GM19328 (cell line): ENCODE data around the gene THBS2.
"Not testable (repeated sequence)": the region's sequence is repeated elsewhere in the genome, so short reads cannot be mapped to it uniquely, and the experiment has no call there.

Experiments
- ATAC-seq: cut with Tn5 transposase; IDR thresholded peaks from one replicate; pipeline ENCODE4 v1.9.1; 2021; ENCODE audit warnings: mild to moderate bottlenecking, moderate library complexity; ENCODE audit not compliant: unreplicated experiment

THBS2 gene

GRCh38 chr6:169253337-169254238 is at the start of gene THBS2:
TSS of gene THBS2 (minus strand) at chr6:169253846. CDS start at chr6:169250784, 3,062 bp downstream.
- no peak for ATAC-seq

GRCh38 chr6:169302716-169303115 is 49.1 kb upstream of the THBS2 start:
- ATAC-seq = no peak

DNA sequence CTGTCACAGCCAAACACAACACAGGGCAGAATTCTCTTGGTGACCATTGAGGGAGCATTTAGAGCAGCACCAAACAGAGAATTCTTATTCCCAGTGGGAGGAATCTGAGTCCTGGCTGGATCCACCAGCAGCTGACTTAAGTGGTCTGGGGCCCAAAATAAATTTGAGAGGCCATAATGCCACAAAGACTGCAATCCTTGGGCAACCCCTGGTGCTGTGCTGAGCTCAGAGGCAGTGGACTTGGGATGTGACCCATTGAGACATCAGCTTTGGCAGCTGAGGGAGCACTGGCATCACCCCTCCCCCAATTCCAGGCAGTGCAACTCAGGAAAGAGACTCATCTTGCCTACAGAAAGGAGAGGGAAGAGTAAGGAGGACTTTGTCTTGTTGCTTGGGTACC is 48.6 kb upstream of the THBS2 start:
- ATAC-seq = no peak

GRCh38 chr6:169300916-169301315 is 47.3 kb upstream of the THBS2 start:
- ATAC-seq = no peak

DNA sequence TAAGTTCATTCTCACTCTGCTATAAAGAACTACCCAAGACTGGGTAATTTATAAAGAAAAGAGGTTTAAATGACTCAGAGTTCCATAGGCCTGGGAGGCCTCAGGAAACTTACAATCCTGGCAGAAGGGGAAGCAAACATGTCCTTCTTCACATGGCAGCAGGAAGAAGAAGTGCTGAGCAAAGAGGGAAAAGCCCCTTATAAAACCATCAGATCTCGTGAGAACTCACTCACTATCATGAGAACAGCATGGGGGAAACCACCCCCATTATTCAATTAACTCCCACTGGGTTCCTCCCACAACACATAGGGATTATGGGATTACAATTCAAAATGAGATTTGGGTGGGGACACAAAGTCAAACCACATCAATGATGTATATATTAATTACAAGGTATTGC is 45.0 kb upstream of the THBS2 start:
- ATAC-seq = not testable (repeated sequence)

- no peak for ATAC-seq
These were observed 43.0 kb upstream of the THBS2 start for GRCh38 chr6:169296622-169297021.

- no peak for ATAC-seq
These were observed 42.5 kb upstream of the THBS2 start for GRCh38 chr6:169296170-169296569.

DNA sequence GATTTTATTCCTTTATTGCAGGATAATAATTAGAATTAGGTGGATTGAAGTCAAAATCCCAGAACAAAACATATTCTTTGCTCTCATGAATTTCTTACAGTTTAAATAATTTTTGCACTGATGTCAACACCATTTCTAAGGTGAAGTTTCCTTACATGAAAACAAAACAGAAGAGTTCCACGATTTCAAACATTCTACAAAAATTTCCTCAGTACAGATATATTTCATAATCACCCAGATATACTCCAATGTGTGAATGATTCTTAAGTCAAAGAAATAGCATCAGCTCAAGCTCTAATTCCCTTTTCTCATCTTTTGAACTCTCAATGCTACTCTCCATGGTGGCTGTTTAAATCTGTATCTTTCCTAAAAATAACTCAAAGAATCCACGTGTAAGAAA is 39.5 kb upstream of the THBS2 start:
- no peak for ATAC-seq

DNA sequence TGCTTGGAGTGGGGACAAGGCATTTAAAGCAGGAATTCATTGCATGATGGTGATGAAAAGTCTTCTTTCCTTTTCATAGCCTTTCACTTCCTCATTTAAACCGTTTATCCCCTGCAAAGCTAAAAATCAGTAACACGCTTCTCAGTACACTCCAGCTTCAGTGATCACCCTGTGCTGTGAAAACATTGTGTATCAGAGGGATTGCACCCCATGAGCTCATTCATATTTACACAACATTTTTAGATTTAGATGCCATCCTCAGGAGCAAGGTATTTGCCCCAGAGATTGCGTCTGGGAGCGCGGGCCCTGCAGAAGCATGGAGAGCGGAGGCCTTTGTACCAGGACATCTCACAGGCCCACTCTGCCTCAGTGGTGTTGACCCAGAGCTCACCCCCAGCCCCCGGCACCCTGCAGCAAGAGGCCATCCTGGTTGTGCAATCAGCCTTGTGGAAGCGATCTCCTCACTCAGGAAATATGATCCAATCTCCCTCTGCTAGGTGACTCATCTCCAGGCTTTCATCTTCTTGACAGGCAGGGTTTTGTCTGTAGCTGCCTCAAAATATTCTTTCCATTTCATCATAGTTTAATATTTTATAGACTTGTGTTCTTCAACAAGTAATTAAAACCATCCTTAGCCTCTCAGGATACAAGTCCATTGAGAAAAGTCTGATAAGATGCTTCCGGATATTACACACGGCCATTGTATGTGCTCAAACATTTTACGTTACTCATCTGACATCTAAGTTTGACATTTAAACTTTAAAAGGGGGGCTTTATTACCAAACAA is 38.9 kb upstream of the THBS2 start:
- ATAC-seq = no peak

- no peak for ATAC-seq
These were observed 38.1 kb upstream of the THBS2 start for GRCh38 chr6:169291646-169292337.

GRCh38 chr6:169291148-169291547 is 37.5 kb upstream of the THBS2 start:
- no peak for ATAC-seq

- no peak for ATAC-seq
These were observed 36.1 kb upstream of the THBS2 start for GRCh38 chr6:169289619-169290339.

- no peak for ATAC-seq
These were observed 35.6 kb upstream of the THBS2 start for GRCh38 chr6:169289257-169289618.

GRCh38 chr6:169288591-169288990 is 34.9 kb upstream of the THBS2 start:
- ATAC-seq = no peak

- ATAC-seq = no peak
These were observed 34.0 kb upstream of the THBS2 start for GRCh38 chr6:169287675-169288074.

DNA sequence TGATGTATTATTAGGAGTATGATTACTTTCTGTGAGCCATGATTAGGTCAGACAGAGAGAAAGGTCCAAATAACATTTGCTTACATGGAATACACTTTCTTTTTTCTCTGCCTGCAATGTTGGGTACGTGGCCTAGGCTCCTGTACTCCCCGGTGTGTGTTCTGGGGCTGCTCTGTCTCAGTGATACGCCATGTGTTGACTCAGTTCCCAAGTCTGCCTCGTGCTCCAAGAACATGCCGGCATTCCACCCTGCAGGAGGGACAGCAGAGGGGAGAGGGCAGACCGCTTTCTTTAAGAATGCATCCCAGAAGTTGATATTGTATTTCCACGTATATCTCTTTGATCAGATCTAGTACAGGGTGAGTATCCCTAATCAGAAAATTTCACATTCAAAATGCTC is 33.3 kb upstream of the THBS2 start:
- no peak for ATAC-seq

GRCh38 chr6:169285165-169285564 is 31.5 kb upstream of the THBS2 start:
- ATAC-seq = no peak

DNA sequence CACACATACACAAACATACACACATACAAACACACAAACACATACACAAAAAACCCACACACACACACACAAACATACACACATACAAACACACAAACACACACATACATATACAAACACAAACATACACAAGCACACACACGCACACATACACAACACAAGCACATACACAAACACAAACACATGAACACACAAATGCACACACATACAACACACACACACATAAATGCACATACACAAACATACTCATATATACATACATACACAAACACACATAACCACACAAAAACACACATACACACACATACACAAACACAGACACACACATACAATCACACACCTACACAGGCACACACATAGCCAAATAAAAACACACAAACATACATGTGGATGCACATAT is 30.3 kb upstream of the THBS2 start:
- ATAC-seq = no peak

DNA sequence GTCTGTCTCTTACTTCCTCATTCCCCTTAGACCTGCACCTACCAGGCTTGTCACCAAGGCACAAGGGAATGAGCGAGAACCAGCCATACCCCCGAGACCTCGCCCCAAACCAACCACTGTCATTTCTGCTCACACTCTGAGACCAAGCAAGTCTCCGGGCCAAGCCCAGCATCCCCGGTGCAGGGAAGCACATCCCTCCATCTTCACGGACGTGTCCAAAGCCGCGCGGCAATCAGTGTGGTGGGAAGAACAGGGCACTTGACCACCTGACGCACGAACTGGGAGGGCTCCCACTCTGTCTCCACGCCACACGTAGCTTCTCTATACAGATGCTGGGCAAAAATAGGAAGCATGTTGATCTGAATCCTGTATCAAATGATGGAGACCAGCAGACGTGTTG is 28.4 kb upstream of the THBS2 start:
- no peak for ATAC-seq

GRCh38 chr6:169277619-169278018 is 24.0 kb upstream of the THBS2 start:
- ATAC-seq = no peak

GRCh38 chr6:169274781-169275180 is 21.1 kb upstream of the THBS2 start:
- ATAC-seq = no peak
